Neuronal stem cell (in vitro differentiated cells): ENCODE results near the gene ADGRA1.

Source experiments
- DNase-seq: peaks from one replicate; pipeline ENCODE4 v3.0.0-alpha.2; 2013; ENCODE audit warnings: low spot score
- H2AFZ ChIP-seq: one replicate; pipeline ENCODE4 v1.6.1; 2013; ENCODE audit warnings: mild to moderate bottlenecking, low read length, inconsistent platforms
- H2AK5ac ChIP-seq: 2 replicates; pipeline ENCODE4 v1.6.1; 2013; ENCODE audit warnings: low read depth, mild to moderate bottlenecking, inconsistent platforms, low read length, moderate library complexity, mixed read lengths
- H2BK120ac ChIP-seq: 2 replicates; pipeline ENCODE4 v1.6.1; 2013; ENCODE audit warnings: low read depth, mild to moderate bottlenecking, inconsistent platforms, low read length, moderate library complexity, mixed read lengths
- H2BK12ac ChIP-seq: one replicate; pipeline ENCODE4 v1.6.1; 2013; ENCODE audit warnings: low read length, inconsistent platforms
- H2BK15ac ChIP-seq: 2 replicates; pipeline ENCODE4 v1.6.1; 2013; ENCODE audit warnings: mild to moderate bottlenecking, low read length, inconsistent platforms, mixed read lengths
- H2BK5ac ChIP-seq: one replicate; pipeline ENCODE4 v1.6.1; 2013; ENCODE audit warnings: inconsistent platforms, mild to moderate bottlenecking, low read length, moderate library complexity
- H3K14ac ChIP-seq: one replicate; pipeline ENCODE4 v1.6.1; 2013; ENCODE audit warnings: low read length, inconsistent platforms
- H3K18ac ChIP-seq: 2 replicates; pipeline ENCODE4 v1.6.1; 2013; ENCODE audit warnings: low read length, inconsistent platforms
- H3K23ac ChIP-seq: 2 replicates; pipeline ENCODE4 v1.6.1; 2013; ENCODE audit warnings: low read depth, mild to moderate bottlenecking, mixed read lengths, low read length, inconsistent platforms; ENCODE audit not compliant: poor library complexity
- H3K27ac ChIP-seq: replicated peaks from 3 replicates; pipeline ENCODE4 v1.5.1; 2013; ENCODE audit warnings: low read length, inconsistent platforms
- H3K27me3 ChIP-seq, 3 experiments: 2 replicates each; pipeline ENCODE4 v1.6.1; 2013; ENCODE audit warnings: low read length in 3 of 3, mild to moderate bottlenecking in 2 of 3, inconsistent platforms in 1 of 3, low read depth in 1 of 3, mixed read lengths in 1 of 3, moderate library complexity in 1 of 3; ENCODE audit not compliant: control insufficient read depth in 3 of 3, insufficient read depth in 3 of 3
- H3K36me3 ChIP-seq, 2 donors: replicated peaks in 1 of 2; 2 replicates each; pipeline ENCODE4 v1.6.1; 2013; ENCODE audit warnings: low read length in 2 of 2; ENCODE audit not compliant: control insufficient read depth in 2 of 2, insufficient read depth in 2 of 2
- H3K4ac ChIP-seq: 2 replicates; pipeline ENCODE4 v1.6.1; 2013; ENCODE audit warnings: inconsistent platforms, mild to moderate bottlenecking, low read length, moderate library complexity
- H3K4me1 ChIP-seq, 2 donors: 1 replicate in 1 of 2; 2 replicates in 1 of 2; pipeline ENCODE4 v1.6.1; 2013; ENCODE audit warnings: low read length in 2 of 2, low read depth in 1 of 2; ENCODE audit not compliant: control insufficient read depth in 2 of 2, insufficient read depth in 1 of 2
- H3K4me2 ChIP-seq: one replicate; pipeline ENCODE4 v1.6.1; 2013; ENCODE audit warnings: mild to moderate bottlenecking, low read length, inconsistent platforms; ENCODE audit not compliant: insufficient read depth, poor library complexity, severe bottlenecking
- H3K4me3 ChIP-seq, 2 donors: 2 replicates each; pipeline ENCODE4 v1.5.1; 2013; ENCODE audit warnings: low read length in 2 of 2, mild to moderate bottlenecking in 2 of 2, inconsistent platforms in 1 of 2, moderate library complexity in 1 of 2
- H3K79me1 ChIP-seq: one replicate; pipeline ENCODE4 v1.6.1; 2013; ENCODE audit warnings: low read depth, mild to moderate bottlenecking, inconsistent platforms, low read length, moderate library complexity
- H3K9ac ChIP-seq: one replicate; pipeline ENCODE4 v1.6.1; 2013; ENCODE audit warnings: mild to moderate bottlenecking, low read depth, low read length, inconsistent platforms; ENCODE audit not compliant: poor library complexity
- H3K9me3 ChIP-seq, 2 donors: replicated peaks in 1 of 2; 2 replicates each; pipeline versions ENCODE3 to v1.6.1; 2013; ENCODE audit warnings: low read length in 2 of 2, mild to moderate bottlenecking in 2 of 2, inconsistent platforms in 1 of 2, low read depth in 1 of 2, mixed read lengths in 1 of 2, moderate library complexity in 1 of 2; ENCODE audit not compliant: control insufficient read depth in 2 of 2, insufficient read depth in 1 of 2
- H4K8ac ChIP-seq: one replicate; pipeline ENCODE4 v1.6.1; 2013; ENCODE audit warnings: low read depth, mild to moderate bottlenecking, inconsistent platforms, low read length, moderate library complexity
- H4K91ac ChIP-seq: one replicate; pipeline ENCODE4 v1.6.1; 2013; ENCODE audit warnings: low read length, low read depth, mild to moderate bottlenecking, inconsistent platforms; ENCODE audit not compliant: poor library complexity
- WGBS, 2 donors: extraction: QIAGEN DNeasy Blood & Tissue Kit; methylation state at CpG; one replicate each; pipeline ENCODE4 v1.1.7; 2013; ENCODE audit warnings: missing lambda C conversion rate in 2 of 2, mixed read lengths in 1 of 2; ENCODE audit not compliant: insufficient read length in 2 of 2, insufficient replicate concordance in 1 of 2; ENCODE audit errors: extremely low coverage in 2 of 2; 5-methylcytosine and 5-hydroxymethylcytosine counted together

ADGRA1 gene

GRCh38 chr10:133115976-133116375 lies 28.3 kb downstream of the ADGRA1 start:
- Histone ChIP-seq H3K23ac (no peak overlapping the region), H3K4me2 (no peak overlapping the region), H2BK5ac (no peak overlapping the region), H2BK12ac (no peak overlapping the region), H3K4me1 (no peaks in the 10 kb centered on the region), H3K27me3 (peaks cover 0 to 2% (median 0%) of the 10 kb centered on the region in 3 experiments), H3K4me3 (no peak overlapping the region), H4K8ac (no peak overlapping the region), H3K9ac (no peak overlapping the region), H2BK15ac (no peak overlapping the region), H2AFZ (no peak overlapping the region), H3K18ac (peak overlapping the region; percentile 71), H2BK120ac (peak overlapping the region; percentile 61), H3K9me3 (peaks cover 0 to 3% of the 10 kb centered on the region in 2 donors), H3K36me3 (no peaks in the 10 kb centered on the region), H3K79me1 (peaks cover 3% of the 10 kb centered on the region), H2AK5ac (no peak overlapping the region), H3K4ac (no peak overlapping the region), H3K27ac (no peak overlapping the region), H4K91ac (no peak overlapping the region), H3K14ac (peak overlapping the region; percentile 94)
- no peak for DNase-seq
- WGBS, 2 donors: 100% methylated on average over 1 of the region's 17 CpGs; no CpG with 5 or more reads in 1 of the 2 donors

DNA sequence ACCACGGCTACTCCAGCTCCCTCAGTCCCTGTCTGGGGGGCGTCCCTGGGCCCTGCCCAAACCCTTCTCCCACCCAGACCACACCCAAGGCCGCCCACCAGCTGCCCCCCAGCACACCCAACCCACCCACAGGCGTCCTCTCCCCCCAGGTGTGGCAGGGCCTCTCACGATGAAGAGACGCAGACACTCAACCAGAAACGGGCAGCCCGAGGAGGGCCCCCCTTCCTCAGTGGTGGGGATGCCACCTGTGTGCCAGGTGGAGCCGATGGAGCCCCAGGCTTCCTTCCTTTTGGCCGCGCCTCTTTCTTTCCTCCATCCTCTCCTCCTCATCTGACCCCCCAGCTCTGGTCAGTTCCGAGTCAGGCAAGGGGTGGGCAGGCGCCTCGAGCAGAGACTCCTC lies 28.7 kb downstream of the ADGRA1 start:
- peak overlapping the region; percentile 82 for H3K14ac ChIP-seq
- no peak overlapping the region for H2AFZ ChIP-seq
- peaks cover 0 to 3% (median 0%) of the 10 kb centered on the region in 3 experiments for H3K27me3 ChIP-seq
- no peak for DNase-seq
- H3K9ac ChIP-seq: no peak overlapping the region
- H3K18ac ChIP-seq: no peak overlapping the region
- no peak overlapping the region for H3K4ac ChIP-seq
- H3K4me1 ChIP-seq: peaks cover 0 to 3% of the 10 kb centered on the region in 2 donors
- no peak overlapping the region for H4K8ac ChIP-seq
- H2BK5ac ChIP-seq: peak overlapping the region; percentile 35
- H2BK120ac ChIP-seq: peak overlapping the region; percentile 47
- H2BK12ac ChIP-seq: peak overlapping the region; percentile 73
- H3K36me3 ChIP-seq: no peaks in the 10 kb centered on the region
- WGBS, 2 donors: no CpG with 5 or more reads among the region's 14 CpGs
- H3K27ac ChIP-seq: no peak overlapping the region
- H3K4me2 ChIP-seq: no peak overlapping the region
- peak overlapping the region; percentile 71 for H2BK15ac ChIP-seq
- no peak overlapping the region for H4K91ac ChIP-seq
- H2AK5ac ChIP-seq: peak overlapping the region; percentile 18
- H3K4me3 ChIP-seq: no peak overlapping the region
- H3K23ac ChIP-seq: no peak overlapping the region
- peaks cover 3% of the 10 kb centered on the region for H3K79me1 ChIP-seq
- peaks cover 0 to 6% of the 10 kb centered on the region in 2 donors for H3K9me3 ChIP-seq

DNA sequence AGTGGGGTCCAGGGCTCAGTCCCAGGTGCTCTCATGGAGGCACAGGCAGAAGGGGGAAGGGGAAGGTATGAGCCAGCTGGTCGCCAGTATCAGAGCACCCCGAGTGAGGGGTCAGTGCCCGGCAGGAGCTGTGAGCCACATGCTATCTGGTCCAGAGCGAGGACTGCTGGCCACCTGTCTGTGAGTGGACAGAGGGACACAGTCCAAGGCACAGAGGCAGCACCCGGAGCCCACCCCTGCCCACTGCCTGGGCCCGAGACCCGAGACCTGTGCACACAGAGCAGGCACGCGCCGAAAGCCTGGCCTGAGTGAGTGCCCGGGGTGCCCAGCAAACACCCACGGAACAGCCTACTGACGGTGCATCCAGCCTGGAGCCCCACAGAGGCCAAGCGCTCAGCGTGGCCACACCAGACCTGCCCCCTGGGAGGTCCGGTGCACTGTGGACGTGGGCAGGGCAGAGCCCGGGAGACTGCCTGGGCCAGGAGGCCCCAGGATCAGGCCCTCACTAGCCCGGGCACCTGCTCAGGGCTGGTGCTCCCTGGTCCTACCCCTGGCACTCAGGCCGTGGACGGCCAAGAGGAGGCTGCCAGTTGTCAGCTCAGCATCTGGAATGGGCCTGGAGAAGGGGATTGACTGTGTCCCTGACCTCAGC lies 29.4 kb downstream of the ADGRA1 start:
- WGBS, 2 donors: no CpG with 5 or more reads among the region's 21 CpGs
- Histone ChIP-seq H3K9me3 (peaks cover 0 to 11% of the 10 kb centered on the region in 2 donors), H3K4ac (no peak overlapping the region), H2BK12ac (peak overlapping the region; percentile 73), H3K4me2 (no peak overlapping the region), H3K36me3 (no peaks in the 10 kb centered on the region), H3K27ac (no peak overlapping the region), H3K4me3 (no peak overlapping the region), H2BK120ac (no peak overlapping the region), H3K14ac (peak overlapping the region; percentile 99), H2AFZ (no peak overlapping the region), H3K23ac (no peak overlapping the region), H4K8ac (no peak overlapping the region), H2AK5ac (peak overlapping the region; percentile 79), H3K79me1 (peaks cover 3% of the 10 kb centered on the region), H3K27me3 (peaks cover 0 to 8% (median 0%) of the 10 kb centered on the region in 3 experiments), H4K91ac (no peak overlapping the region), H2BK5ac (no peak overlapping the region), H2BK15ac (peak overlapping the region; percentile 71), H3K4me1 (peaks cover 0 to 4% of the 10 kb centered on the region in 2 donors), H3K9ac (no peak overlapping the region), H3K18ac (peak overlapping the region; percentile 51)
- DNase-seq: no peak

DNA sequence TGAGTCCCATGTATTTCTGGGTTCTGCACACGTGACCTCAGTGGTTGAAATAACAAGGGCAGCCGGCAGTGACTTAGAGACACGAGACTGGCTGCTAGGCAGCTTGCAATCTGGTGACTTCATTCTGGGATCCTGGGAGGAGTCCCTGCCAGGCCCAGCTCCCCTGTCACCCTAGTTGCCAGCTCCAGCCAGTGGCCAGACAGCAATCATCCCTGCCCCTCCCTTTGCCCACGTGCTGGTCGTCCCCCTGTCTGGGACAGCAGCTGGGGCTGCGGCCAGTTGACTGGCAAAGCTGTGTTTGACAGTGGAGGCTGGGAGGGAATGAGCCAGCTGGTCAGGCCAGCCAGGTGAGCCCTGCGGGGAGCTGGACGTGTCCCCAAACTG lies 30.0 kb downstream of the ADGRA1 start:
- Histone ChIP-seq H3K23ac (peak overlapping the region; percentile 65), H2BK5ac (no peak overlapping the region), H3K79me1 (peaks cover 3% of the 10 kb centered on the region), H3K27me3 (peaks cover 0 to 8% (median 0%) of the 10 kb centered on the region in 3 experiments), H2BK120ac (no peak overlapping the region), H3K4me3 (no peak overlapping the region), H3K27ac (no peak overlapping the region), H2AFZ (no peak overlapping the region), H2AK5ac (peak overlapping the region; percentile 79), H4K91ac (no peak overlapping the region), H2BK12ac (no peak overlapping the region), H3K14ac (peak overlapping the region; percentile 56), H3K4me2 (no peak overlapping the region), H3K9ac (peak overlapping the region; percentile 70), H3K36me3 (no peaks in the 10 kb centered on the region), H3K4ac (no peak overlapping the region), H3K18ac (peak overlapping the region; percentile 76), H3K9me3 (peaks cover 0 to 11% of the 10 kb centered on the region in 2 donors), H4K8ac (no peak overlapping the region), H3K4me1 (peaks cover 0 to 4% of the 10 kb centered on the region in 2 donors), H2BK15ac (no peak overlapping the region)
- DNase-seq: no peak
- WGBS, 2 donors: no CpG with 5 or more reads among the region's 8 CpGs
